ENCODE measurements around the gene NPVF. TPM values are rescaled to one million over a fixed set of nuclear protein-coding genes. Genes with fewer than 3 reads are reported as not detected.

NPVF gene
- total and polyA plus RNA-seq, 2 of the 4 experiments (the other 2 are of a cell fraction), result not detected

DNA sequence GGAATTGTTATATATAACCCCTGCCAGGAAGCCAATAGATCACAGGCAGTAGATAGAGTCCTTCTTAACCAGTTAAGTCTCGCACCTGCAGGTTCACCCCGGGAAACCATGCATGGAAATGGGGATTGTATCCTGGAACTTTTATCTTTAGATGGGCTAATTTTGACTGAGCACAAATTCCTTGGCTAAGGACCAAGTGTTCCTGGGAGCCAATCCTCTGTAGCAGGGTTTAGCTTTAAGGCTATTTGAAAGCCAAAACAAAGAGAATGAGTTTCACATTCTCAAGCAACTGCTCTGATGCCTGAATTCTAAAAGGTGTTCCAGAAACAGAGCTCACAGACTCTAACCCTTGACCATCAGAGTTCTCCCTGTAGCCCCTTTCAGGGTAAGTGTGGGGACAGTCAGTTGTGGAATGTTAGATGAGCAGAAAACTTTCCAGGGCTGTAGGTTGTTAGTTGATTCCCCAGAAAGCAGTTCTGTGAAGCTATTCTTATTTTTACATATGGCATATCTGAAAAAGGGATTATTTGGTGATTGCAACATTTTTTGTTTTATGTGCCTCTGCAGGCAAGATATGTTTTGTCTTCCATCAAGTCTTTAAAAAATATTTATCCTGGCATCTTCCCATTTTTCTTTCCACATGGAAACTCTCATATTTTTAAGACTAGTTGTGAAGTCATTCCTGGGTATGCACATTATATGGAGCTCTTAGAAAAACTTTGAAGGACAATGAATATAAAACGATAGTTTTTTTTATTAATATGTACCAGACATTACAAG, 16.2 kb upstream of the NPVF start:
- intact Hi-C loops (cut with micrococcal nuclease) (no loop called here), dilution Hi-C loops (cut with HindIII; ENCODE audit: low sequenced_read_pairs, unreplicated experiment) (no loop called here), in situ Hi-C loops (cut with MboI; ENCODE audit: low sequenced_read_pairs) (no loop called here)
- ATAC-seq (ENCODE audit: low read depth), result no peak
- Histone ChIP-seq H3K27me3 (ENCODE audit: control insufficient read depth, insufficient read depth, low read length) (no peaks in the 10 kb centered on the region), H2BK5ac (ENCODE audit: low read depth, low read length, poor library complexity, severe bottlenecking) (no peak overlapping the region), H3K9me1 (ENCODE audit: insufficient read depth, low read length) (no peaks in the 10 kb centered on the region), H2AK5ac (ENCODE audit: low read depth, low read length) (no peak overlapping the region), H3K4ac (ENCODE audit: low read depth, low read length) (no peak overlapping the region), H2BK20ac (ENCODE audit: low read depth, low read length) (no peak overlapping the region), H3K4me1 (ENCODE audit: control insufficient read depth, insufficient read depth, low read length) (no peaks in the 10 kb centered on the region), H3K23ac (ENCODE audit: low read depth, low read length) (no peak overlapping the region), H3K14ac (replicated peaks; ENCODE audit: low read depth, low read length) (no peak overlapping the region), H3K79me1 (ENCODE audit: low read depth in 1 of 2, low read length in 2 of 2) (no peaks in the 10 kb centered on the region), H3K18ac (ENCODE audit: low read depth, low read length) (no peak overlapping the region), H4K20me1 (ENCODE audit: insufficient read depth, low read length) (no peaks in the 10 kb centered on the region), H3K9ac (ENCODE audit: low read depth, low read length) (no peak overlapping the region), H2AK9ac (replicated peaks; ENCODE audit: low read depth, low read length, poor library complexity) (no peak overlapping the region), H4K91ac (ENCODE audit: insufficient read depth, low read depth, low read length) (no peak overlapping the region), H3K56ac (ENCODE audit: extremely low read depth, insufficient read depth, low read length) (no peak overlapping the region), H3K9me3 (ENCODE audit: control insufficient read depth, insufficient read depth, low read length) (no peaks in the 10 kb centered on the region), H3K4me3 (ENCODE audit: insufficient read depth, low read depth, low read length) (no peak overlapping the region), H2BK15ac (ENCODE audit: low read depth, low read length) (no peak overlapping the region), H3K27ac (ENCODE audit: insufficient read depth, low read length) (no peak overlapping the region), H2AFZ (replicated peaks; ENCODE audit: low read length, poor library complexity) (no peak overlapping the region), H3K36me3 (ENCODE audit: control insufficient read depth, insufficient read depth, low read length) (no peaks in the 10 kb centered on the region), H4K8ac (ENCODE audit: low read depth in 2 of 2, low read length in 2 of 2) (no peak overlapping the region), H2BK120ac (ENCODE audit: low read depth, low read length) (no peak overlapping the region), H3K4me2 (ENCODE audit: low read depth, low read length) (no peak overlapping the region), H4K5ac (ENCODE audit: low read depth, low read length) (no peak overlapping the region)
- POLR2A ChIA-PET (ENCODE audit: unreplicated experiment), result no interaction called here
- no peak for DNase-seq
- no CpG with 5 or more reads among the region's 3 CpGs for WGBS, 2 experiments (ENCODE audit: extremely low coverage in 2 of 2, insufficient read length in 1 of 2)
- CTCF ChIA-PET, result interaction anchor here (1.8 kb wide), 1 partner anchor 27 kb away, joined by 5 read pairs; no protein-coding TSS in a partner anchor
- no TSS peak for BruUV-seq (replicated peaks)
- TF ChIP-seq BHLHE40 (IDR thresholded peaks at IDR 0.05; ENCODE audit: low read depth, low read length) (no peak), MAFK (IDR thresholded peaks at IDR 0.05; ENCODE audit: low read depth, low read length) (no peak), CEBPB (IDR thresholded peaks at IDR 0.05; ENCODE audit: low read depth, low read length) (no peak), MXI1 (IDR thresholded peaks at IDR 0.05; ENCODE audit: borderline replicate concordance, low read depth, low read length) (no peak)

All from IMR-90 (cell line).